COR-L47 (cell line): Measurements from ENCODE around the gene POFUT1.
"Not testable (repeated sequence)": the region's sequence is repeated elsewhere in the genome, so short reads cannot be mapped to it uniquely, and the experiment has no call there.

Experiments
- DNase-seq: peaks from one replicate; lab custom pipeline; 2025; lab: John Stamatoyannopoulos, UW

POFUT1 gene

GRCh38 chr20:32234135-32234808 lies 26.6 kb downstream of the POFUT1 start:
- DNase-seq = no peak

GRCh38 chr20:32235331-32236047 lies 27.8 kb downstream of the POFUT1 start:
- no peak for DNase-seq

- DNase-seq = no peak
These were observed 28.4 kb downstream of the POFUT1 start for GRCh38 chr20:32236048-32236533.

- DNase-seq = no peak
These were observed 29.1 kb downstream of the POFUT1 start for GRCh38 chr20:32236819-32237218.

GRCh38 chr20:32237419-32237818 lies 29.7 kb downstream of the POFUT1 start:
- DNase-seq = no peak

- no peak for DNase-seq
These were observed 31.1 kb downstream of the POFUT1 start for GRCh38 chr20:32238483-32239425.

- no peak for DNase-seq
These were observed 32.5 kb downstream of the POFUT1 start for GRCh38 chr20:32240205-32240604.

- DNase-seq = no peak
These were observed 34.1 kb downstream of the POFUT1 start for GRCh38 chr20:32241807-32242206.

GRCh38 chr20:32244150-32244823 lies 36.6 kb downstream of the POFUT1 start:
- no peak for DNase-seq

GRCh38 chr20:32244959-32245358 lies 37.3 kb downstream of the POFUT1 start:
- DNase-seq = no peak

GRCh38 chr20:32246208-32246607 lies 38.5 kb downstream of the POFUT1 start:
- not testable (repeated sequence) for DNase-seq

GRCh38 chr20:32248043-32248442 lies 40.4 kb downstream of the POFUT1 start:
- no peak for DNase-seq

- no peak for DNase-seq
These were observed 41.5 kb downstream of the POFUT1 start for GRCh38 chr20:32249030-32249738.

- no peak for DNase-seq
These were observed 43.8 kb downstream of the POFUT1 start for GRCh38 chr20:32251470-32251869.

- no peak for DNase-seq
These were observed 44.5 kb downstream of the POFUT1 start for GRCh38 chr20:32252189-32252588.

GRCh38 chr20:32260973-32261372 lies 53.3 kb downstream of the POFUT1 start:
- not testable (repeated sequence) for DNase-seq

- DNase-seq = no peak
These were observed 54.0 kb downstream of the POFUT1 start for GRCh38 chr20:32261644-32262043.

- no peak for DNase-seq
These were observed 55.8 kb downstream of the POFUT1 start for GRCh38 chr20:32263398-32263954.

- no peak for DNase-seq
These were observed 63.9 kb downstream of the POFUT1 start for GRCh38 chr20:32271620-32272019.

GRCh38 chr20:32274359-32274758 lies 66.7 kb downstream of the POFUT1 start:
- DNase-seq = no peak

- DNase-seq = not testable (repeated sequence)
These were observed 67.5 kb downstream of the POFUT1 start for GRCh38 chr20:32275163-32275562.
